Activated CD4-positive, alpha-beta T cell treated with anti-CD3 and anti-CD28 coated beads, Interleukin-2, Interleukin-4, amounts not matched to agents 100 ng/mL and 50 ng/mL, durations not matched to agents 16 hours and 8 hours (primary cell): ENCODE results near the gene FAM111A.

Source experiments
- DNase-seq: peaks from one replicate; pipeline ENCODE4 v3.0.0-alpha.2; 2020; ENCODE audit warnings: low spot score

Gene FAM111A

GRCh38 chr11:59141673-59142460 is 789 bp upstream of the FAM111A start:
- no peak for DNase-seq

GRCh38 chr11:59144096-59144495 is 1.4 kb downstream of the FAM111A start:
- no peak for DNase-seq

DNA sequence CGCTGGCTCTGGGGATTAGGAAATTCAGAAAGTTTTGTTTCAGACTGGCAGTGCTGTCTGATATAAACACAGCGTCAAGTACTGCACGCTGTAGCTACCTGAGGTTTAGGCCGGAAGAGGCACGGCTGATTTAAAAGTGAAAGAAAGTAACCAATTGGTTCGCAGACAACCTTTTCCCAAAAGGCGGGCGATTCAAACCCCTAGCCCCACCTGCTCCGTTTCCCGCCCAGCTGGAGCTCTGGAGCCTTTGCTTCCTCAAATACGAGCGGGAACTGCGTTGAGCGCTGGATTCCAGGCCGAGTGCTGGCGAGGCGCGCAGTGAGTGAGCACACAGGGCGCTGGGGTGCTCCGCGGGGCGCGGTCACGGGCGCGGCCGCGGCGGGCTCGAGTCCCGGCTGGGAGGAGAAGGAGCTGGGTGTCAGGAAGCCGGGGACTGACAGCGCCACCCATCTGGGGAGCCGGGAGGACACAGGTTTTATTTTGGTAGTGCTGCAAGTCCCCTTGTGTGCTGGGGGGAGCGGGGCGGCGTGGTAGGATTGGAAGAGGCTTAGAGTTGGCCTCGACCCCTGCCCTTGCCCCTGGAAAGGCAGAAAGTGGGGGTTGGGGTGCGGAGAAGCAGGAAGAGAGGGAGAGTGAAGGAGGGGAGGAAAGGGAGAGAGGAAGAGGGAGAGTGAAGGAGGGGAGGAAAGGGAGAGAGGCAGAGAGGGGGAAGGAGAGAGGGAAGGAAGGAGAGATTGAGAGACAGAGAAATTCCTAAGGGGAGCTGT is 2.1 kb downstream of the FAM111A start:
- DNase-seq = peak; percentile 85

GRCh38 chr11:59145534-59145933 is 2.9 kb downstream of the FAM111A start:
- no peak for DNase-seq

- DNase-seq = no peak
Observed at GRCh38 chr11:59151761-59152160, 9.1 kb downstream of the FAM111A start.

DNA sequence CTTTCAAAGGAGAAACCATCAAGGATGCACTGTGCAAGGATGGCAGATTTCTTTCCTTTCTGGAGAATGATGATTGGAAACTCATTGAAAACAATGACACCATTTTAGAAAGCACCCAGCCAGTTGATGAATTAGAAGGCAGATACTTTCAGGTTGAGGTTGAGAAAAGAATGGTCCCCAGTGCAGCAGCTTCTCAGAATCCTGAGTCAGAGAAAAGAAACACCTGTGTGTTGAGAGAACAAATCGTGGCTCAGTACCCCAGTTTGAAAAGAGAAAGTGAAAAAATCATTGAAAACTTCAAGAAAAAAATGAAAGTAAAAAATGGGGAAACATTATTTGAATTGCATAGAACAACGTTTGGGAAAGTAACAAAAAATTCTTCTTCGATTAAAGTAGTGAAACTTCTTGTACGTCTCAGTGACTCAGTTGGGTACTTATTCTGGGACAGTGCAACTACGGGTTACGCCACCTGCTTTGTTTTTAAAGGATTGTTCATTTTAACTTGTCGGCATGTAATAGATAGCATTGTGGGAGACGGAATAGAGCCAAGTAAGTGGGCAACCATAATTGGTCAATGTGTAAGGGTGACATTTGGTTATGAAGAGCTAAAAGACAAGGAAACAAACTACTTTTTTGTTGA is 9.8 kb downstream of the FAM111A start:
- peak; percentile 57 for DNase-seq

DNA sequence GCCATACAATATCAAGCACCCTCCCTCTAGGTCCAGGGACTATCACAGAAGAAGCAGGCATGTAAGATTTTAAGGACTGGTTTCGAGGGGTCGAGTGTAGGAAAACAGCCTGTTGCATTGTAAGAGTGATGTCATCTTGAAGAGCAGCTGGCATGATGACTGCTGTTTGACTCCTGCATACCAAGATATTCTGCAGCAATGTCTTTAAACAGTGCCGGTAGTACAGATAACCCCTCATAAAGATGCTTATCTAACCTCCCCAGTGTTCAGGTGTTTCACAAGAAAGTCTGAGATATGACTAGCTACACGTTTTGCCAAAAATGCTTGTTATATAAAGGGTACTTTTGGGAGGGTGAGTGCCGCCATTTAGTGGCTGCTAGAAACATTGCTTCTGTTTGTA is 12.0 kb downstream of the FAM111A start:
- no peak for DNase-seq

DNA sequence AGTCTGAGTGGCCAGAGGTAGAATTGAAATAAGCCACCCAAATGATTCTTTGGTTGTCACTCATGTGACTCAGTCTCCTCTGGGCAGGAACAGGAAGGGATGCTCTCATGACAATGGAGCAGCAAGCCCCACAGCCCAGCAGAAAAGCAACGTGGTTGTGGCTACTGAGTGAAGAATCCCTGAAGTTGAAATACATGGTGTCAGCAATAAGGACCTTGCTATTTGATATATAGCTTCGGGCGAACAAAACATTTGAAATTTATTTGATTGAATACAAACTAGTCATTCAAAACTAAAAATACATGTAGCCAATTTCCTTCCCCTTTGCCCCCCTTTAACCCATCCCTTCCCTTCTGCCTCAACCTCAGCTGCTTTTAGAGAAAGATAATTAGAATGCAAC is 14.8 kb downstream of the FAM111A start:
- DNase-seq = no peak

- peak; percentile 75 for DNase-seq
Observed at GRCh38 chr11:59158206-59159068, 15.8 kb downstream of the FAM111A start.

GRCh38 chr11:59164028-59164427 is 21.4 kb downstream of the FAM111A start:
- DNase-seq = no peak

DNA sequence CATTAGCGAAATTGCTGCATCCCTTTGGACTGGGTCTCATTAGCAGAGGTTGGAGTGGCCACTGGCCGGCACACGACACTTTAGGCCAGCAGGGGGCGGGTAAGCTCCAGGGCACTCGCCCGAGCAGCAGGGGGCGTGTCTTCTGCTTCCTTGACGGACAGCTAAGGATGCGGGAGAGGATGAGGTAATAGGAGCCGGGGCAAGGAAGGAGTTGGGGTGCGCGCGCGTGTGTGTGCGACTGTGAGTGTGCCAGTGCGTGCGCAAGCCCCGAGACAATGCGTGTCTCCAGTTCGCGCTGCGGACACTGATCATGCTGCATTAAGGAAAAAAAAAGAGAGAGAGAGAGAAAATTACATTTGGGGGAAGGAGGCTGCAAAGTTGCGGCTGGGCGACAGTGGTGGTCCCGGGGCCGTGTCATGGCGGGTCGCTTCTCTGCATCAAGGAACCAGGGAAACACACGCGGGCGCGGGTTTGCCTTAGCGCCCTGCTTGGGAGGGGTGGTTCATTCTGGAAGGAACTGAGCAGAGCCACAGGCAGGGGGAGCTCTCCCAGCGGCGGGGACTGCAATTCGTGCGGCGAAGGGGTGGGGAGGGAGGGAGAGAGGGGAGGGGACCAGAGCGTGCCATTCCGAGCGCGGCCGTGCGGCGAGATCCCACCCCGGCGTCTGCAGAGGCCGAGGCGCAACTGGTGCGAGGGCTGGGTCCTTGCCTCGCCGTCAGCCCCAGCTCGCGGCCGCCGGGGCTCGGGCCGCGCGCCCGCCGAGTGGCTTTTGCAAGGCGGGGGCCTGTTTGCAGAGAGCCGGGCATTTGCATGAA is 29.1 kb downstream of the FAM111A start, which contains the start of gene DTX4:
Gene DTX4 (plus strand): TSS at position 625 of the 815 bp plus-strand sequence. CDS start 464 bp downstream, outside the sequence.
- peak; percentile 92 for DNase-seq

DNA sequence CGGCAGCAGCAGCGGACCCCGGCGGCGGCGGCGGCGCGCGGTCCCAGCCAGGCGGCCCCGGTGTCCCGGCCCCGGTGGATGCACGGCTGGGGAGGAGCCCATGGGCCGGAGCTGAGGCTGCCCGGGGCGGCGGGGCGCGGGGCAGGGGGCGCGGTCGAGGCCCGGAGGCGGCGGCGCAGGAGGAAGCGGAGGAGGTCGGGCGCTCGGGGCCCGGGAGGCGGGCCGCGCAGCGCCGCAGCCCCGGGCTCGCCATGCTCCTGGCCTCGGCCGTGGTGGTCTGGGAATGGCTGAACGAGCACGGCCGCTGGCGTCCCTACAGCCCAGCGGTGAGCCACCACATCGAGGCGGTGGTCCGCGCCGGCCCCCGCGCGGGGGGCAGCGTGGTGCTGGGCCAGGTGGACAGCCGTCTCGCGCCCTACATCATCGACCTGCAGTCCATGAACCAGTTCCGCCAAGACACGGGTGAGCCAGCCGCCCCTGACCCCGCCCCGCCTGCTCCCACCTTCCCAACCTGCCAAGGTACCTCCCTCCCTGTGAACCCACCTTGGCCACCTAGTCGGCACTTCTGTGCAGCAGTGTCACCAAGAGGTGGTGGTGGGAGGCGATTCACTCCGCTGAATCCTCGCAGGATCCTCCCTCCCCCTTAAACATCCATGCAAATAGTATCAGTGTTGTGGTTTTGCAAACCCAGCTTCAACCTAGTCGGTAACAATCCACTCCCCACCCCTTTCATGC is 29.9 kb downstream of the FAM111A start:
- no peak for DNase-seq

DNA sequence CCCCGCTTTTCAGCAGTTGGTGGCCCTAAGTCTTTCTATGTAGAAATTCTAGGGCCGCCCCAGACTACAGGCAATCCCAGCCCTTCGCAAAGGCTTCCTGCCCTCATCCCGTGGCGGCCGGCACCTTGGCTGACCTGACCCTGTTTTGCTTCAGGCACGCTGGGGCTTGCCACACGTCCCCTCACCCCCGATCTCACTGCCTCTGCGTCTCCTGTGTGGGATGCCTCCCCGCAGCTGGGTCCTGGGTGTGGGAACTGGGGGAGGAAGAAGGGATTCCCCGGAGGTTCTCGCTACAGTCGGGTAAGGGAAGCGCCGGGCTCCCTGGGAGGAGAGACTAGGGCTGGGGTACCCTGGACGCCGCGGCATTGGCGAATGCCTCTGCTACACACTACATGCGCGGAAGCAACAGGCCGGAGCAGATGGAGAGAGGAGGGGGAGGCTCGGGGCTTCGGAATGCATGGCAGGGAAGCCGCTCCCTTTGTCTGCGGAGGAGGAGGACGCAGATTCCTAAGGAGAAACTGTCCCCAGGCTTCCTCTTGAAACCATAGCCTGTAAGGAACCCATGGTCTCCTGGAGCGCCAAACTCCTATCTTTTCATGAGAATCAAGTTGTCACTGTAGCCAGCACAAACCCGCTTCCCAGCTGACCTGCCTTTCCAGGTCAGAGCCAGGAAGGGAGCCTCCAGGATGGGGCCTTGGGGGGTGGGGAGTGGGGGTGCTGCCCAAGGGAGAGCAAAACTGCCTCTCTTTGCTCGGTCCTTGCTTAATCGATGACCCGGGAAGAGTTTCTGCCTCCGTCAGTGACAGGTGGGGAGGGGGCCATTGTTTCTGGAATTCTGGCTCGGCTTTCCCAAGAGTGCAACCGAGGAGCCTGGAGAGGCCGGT is 30.7 kb downstream of the FAM111A start:
- DNase-seq = no peak

- DNase-seq = no peak
Observed at GRCh38 chr11:59173964-59174663, 31.5 kb downstream of the FAM111A start.

- DNase-seq = no peak
Observed at GRCh38 chr11:59174664-59175033, 32.0 kb downstream of the FAM111A start.

DNA sequence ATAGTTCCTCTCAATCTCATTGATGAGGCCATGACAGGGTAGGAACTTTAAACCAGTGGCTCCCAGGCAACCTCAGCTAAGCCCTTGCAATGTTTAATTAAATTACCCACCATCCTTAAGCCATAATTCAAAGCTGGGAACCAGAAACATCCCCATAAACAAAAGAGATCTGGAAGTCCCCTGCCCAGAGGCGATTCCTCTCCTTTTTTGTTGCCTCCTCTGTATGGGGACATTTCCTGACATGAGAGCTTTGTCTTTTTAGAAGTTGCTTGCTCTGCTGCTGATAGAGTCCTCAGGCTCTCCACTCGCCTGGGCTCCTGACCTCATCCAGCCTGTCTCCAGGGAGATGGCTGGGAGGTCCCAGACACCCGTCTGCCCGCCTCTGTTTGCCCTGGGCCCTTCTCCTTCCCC is 32.4 kb downstream of the FAM111A start:
- DNase-seq = no peak

DNA sequence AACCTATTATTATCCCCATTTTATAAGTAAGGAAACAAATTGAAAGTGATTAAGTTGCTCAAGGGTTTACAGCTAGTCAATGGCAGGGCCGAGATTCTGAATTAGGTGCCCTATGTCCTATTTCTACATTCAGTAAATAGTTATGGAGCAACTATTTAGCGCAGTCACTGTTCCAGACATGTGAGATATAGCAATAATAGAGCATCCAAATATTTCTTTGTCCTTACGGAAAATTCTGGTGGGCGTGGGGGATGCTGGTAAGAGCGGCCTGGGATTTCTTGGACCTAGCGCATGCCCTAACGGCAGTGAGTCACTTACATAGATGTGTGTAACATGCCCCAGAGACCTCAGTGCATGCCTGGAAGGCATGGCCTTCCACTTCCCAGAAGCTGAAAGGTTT is 33.7 kb downstream of the FAM111A start:
- DNase-seq = no peak

- no peak for DNase-seq
Observed at GRCh38 chr11:59178402-59178801, 35.7 kb downstream of the FAM111A start.

GRCh38 chr11:59179121-59179520 is 36.5 kb downstream of the FAM111A start:
- no peak for DNase-seq
